ENCODE results near the gene UGT1A5.

The UGT1A5 gene

DNA sequence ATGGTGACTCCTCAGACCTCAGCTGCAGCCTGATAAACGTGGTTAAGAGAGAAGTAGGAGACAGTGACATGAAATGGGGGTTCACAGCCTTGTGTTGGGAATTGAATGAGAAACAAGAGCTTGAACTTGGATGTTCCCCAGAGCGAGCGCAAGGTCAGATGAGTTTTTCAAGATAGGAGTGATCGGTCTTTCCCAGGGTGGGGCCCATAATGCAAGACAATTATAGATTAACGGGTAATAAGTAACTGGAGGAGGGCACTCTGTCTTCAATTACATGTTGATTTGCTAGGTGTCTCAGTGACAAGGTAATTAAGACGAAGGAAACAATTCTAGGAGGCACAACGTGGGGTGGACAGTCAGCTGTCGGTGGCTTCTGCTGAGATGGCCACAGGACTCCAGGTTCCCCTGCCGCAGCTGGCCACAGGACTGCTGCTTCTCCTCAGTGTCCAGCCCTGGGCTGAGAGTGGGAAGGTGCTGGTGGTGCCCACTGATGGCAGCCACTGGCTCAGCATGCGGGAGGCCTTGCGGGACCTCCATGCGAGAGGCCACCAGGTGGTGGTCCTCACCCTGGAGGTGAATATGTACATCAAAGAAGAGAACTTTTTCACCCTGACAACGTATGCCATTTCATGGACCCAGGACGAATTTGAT, at the start of gene UGT1A5:
Gene UGT1A5, plus strand, starts transcription at position 297 of the 651 bp plus-strand sequence. Its CDS starts 85 bp downstream, at position 382.
- DNase-seq (ENCODE audit: extremely low read depth in 1 of 2, low read depth in 1 of 2), result no peak

DNA sequence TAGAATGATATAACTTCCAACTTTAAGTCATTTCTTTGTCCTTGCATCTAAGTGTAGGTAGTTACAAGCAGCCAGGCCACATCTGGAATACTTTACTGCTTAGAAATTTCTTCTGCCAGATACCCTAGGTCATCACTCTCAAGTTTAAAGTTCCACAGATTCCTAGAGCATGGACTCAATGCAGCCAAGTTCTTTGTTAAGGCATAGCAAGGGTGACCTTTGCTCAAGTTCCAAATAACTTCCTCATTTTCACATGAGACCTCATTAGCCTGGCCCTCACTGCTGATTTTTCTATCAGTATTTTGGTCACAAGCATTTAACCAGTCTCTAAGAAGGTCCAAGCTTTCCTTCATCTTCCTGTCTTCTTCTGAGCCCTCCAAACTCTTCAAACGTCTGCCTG, 48.8 kb upstream of the UGT1A5 start:
- no peak for DNase-seq (ENCODE audit: extremely low read depth in 1 of 2, low read depth in 1 of 2)

DNA sequence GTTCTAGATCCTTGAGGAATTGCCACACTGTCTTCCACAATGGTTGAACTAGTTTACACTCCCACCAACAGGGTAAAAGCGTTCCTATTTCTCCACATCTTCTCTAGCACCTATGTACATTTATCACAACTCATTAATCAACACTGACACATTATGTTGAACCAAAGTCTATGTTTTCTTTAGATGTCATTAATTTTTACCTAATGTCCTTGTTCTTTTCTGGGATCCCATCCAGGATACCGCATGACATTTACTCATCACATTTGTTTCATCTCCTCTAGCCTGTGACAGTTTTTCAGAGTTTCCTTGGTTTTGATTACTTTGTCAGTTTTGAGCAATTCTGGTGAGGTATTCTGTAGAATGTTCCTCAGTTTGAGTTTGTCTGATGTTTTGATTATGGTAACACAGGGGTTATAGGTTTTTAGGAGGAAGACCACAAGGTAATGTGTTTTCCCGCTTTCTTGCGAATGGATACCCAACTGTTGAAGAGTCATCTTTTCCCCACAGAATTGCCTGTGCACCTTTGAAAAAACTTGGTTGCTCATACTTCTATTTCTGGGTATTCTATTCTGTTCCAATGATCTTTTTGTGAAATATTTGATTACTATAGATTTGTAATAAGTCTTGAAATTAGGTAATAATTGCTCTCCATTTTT, 44.0 kb upstream of the UGT1A5 start:
- no peak for DNase-seq (ENCODE audit: extremely low read depth in 1 of 2, low read depth in 1 of 2)

DNA sequence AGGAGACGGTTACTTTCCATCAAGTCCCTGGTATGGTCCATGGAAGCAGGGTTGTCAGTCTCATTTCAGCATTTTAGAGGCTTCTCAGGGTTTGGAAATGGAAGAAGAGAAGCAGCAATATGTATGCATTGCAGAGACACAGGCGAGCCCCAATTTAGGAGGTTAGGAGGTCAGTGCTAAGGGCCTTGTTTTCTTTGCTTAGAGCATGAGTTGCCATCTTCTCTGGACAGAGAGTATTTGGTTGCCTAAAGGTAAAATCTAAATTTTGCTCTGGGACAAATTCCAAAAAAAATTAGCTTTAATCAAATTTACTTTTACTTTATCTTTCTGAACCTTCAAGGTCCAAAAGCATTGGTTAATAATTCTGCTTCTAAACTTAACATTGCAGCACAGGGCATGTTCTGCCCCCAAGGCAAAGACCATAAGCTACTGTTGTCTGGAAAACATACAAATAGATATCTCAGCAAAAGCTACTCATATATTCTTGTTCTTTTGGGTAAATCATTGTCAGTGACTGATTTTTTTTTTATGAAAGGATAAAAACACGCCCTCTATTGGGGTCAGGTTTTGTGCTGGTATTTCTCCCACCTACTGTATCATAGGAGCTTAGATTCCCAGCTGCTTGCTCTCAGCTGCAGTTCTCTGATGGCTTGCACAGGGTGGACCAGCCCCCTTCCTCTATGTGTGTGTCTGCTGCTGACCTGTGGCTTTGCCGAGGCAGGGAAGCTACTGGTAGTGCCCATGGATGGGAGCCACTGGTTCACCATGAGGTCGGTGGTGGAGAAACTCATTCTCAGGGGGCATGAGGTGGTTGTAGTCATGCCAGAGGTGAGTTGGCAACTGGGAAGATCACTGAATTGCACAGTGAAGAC, 41.2 kb upstream of the UGT1A5 start, which contains the start of gene UGT1A9:
Gene UGT1A9, plus strand, starts transcription at position 609 of the 872 bp plus-strand sequence. Its CDS starts 37 bp downstream, at position 646.
- DNase-seq (ENCODE audit: extremely low read depth in 1 of 2, low read depth in 1 of 2), result no peak

DNA sequence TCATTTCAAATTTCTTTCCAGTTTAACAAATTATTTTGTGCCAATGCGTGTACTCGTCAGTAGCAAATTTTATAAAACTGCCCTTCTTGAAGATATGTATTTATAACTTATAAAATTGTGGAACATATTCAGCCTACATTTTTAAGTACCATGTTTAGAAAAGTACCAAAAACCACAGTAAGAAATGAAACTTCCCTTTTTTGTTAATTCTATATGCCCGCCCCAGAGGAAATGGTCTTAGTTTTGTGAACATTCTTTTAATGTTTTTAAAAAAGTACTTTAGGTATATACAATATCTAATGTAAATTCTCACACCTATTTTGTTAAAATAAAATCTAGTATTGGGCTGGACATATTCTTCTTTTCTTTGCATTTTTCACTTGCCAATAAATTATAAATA, 39.8 kb upstream of the UGT1A5 start:
- no peak for DNase-seq (ENCODE audit: extremely low read depth in 1 of 2, low read depth in 1 of 2)

DNA sequence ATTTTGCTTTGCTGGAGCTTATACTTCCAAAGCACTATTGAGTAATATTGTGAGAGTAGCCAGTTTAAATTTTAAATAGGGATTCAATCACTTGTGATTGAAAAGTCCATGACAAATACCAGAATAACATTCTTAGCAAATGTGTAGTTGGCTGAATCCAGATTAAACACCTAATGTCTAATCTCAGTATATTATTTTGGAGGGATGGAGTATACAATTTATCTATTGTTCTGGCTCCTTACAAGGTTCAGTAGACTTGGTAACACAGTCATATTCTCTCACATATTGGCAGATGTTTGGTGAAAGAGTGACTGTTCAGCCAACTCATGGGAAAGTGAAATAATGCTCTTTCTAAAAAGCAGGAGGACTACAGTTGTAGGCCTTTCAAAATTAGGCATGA, 38.8 kb upstream of the UGT1A5 start:
- DNase-seq (ENCODE audit: extremely low read depth in 1 of 2, low read depth in 1 of 2), result no peak

DNA sequence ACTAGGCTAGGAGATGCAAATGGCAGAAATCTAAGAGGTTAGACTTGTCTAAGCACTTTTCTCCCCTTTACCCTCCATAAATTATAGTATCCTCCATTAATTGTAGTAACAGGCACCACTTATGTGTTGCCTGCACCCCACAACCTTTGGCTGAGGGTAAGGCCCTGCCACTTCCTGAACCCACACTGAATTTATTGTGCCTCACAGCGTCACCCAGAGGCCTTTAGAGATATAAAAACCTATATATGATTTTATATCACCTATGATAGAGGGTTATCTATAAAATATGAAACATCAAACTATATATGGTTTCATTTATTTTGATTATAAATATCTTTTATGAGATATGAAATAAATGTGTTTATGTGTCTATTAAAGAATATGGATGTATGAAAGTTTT, 38.4 kb upstream of the UGT1A5 start:
- DNase-seq (ENCODE audit: extremely low read depth in 1 of 2, low read depth in 1 of 2), result no peak

DNA sequence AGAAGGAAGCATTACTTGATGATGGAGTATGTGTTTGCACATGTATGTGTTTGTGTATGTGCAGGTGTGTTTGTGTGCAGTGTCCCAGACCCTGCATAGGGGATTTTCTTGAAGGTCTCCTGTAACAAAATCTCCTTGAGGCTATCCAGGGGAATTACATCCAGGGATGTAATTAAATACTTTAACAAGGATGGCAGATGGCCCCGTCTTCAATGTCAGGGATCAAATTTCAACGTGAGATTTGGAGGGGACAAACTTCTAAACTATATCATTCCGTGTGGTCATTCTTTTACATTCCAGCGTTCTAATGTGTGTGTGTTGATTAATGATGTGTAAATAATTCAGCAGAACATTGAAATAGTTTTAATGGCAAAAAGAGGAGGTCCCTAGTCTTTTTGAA, 37.7 kb upstream of the UGT1A5 start:
- DNase-seq (ENCODE audit: extremely low read depth in 1 of 2, low read depth in 1 of 2), result no peak

DNA sequence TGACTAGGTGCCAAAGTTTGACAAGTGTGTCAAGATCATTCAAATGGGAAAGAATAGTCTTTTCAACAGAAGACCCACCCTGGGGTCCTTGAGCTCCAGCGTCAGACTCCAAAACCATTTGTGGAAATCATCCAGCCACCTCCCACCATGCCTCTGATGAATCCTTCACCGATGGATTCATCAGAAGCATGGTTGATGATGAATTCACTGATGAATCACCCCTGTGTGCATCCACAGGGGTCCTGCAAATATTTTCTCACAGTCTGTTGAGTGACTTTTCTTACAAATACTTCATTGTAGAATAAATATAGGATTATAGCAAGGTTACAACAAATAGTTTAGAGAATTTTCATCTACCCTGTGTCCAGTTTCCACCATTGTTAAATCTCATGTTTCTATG, 36.7 kb upstream of the UGT1A5 start:
- DNase-seq (ENCODE audit: extremely low read depth in 1 of 2, low read depth in 1 of 2), result no peak

DNA sequence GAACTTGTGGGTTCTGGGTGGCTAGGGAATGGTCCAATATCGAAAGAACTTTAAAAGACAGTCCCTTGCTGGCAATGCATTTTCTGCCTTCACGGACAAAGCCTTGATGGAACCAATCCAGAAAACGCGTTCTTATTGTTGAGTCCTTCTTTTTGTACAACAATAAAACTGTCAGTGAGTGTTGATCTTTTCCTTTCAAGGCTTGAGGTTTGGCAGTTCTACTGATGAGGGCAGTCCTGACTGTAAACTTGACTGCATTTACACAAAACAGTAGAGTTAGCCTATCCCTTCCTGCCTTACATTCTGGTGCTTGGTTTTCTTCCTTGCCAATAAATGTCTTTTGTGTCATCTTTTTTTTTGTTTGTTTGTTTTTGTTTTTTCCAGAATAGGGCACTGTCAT, 33.5 kb upstream of the UGT1A5 start:
- DNase-seq (ENCODE audit: extremely low read depth in 1 of 2, low read depth in 1 of 2), result no peak

DNA sequence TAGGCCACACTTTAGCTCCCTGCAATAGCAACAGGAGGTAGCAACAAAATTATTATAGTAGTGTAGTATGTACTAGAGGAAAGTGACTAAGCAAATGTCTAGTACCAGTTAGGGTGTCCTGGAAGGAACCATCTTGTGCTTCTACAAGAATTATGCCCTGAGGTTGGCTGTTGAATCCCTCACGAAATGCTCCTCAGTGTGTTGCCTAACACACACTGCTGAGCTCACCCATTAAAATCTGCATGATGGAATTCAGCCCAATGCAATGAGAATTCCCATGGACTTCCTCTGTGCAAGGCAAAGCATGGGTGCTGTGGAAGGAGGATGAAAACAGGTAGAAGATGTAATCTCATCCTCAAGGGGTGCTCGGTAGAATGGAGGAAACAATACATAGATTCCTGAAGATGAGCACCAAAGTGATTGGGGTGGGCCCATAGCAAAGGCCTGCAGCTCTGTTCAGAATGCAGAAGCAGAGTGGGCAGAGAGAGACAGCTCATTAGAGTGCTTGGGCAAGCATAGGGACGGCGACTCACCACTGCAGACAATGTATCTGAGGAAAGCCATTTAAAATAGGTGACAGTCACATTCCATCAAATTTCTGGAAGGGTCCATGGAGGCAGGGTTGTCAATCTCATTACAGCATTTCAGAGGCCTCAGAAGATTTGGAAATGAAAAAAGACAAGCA, 32.2 kb upstream of the UGT1A5 start:
- DNase-seq (ENCODE audit: extremely low read depth in 1 of 2, low read depth in 1 of 2), result no peak

DNA sequence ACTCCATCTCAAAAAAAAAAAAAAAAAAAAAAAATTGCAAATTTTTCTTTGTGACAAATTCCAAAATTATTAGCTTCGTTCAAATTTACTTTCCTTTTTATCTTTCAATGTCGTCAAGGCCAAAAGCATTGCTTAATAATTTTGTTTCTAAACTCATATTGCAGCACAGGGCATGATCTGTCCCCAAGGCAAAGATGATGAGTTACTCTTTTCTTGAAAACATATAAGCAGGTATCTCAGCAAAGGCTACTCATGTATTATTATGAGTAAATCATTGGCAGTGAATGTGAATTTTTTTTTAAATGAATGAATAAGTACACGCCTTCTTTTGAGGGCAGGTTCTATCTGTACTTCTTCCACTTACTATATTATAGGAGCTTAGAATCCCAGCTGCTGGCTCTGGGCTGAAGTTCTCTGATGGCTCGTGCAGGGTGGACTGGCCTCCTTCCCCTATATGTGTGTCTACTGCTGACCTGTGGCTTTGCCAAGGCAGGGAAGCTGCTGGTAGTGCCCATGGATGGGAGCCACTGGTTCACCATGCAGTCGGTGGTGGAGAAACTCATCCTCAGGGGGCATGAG, 31.1 kb upstream of the UGT1A5 start, which contains the start of gene UGT1A7:
Gene UGT1A7, plus strand, starts transcription at position 381 of the 579 bp plus-strand sequence. Its CDS starts 37 bp downstream, at position 418.
- no peak for DNase-seq (ENCODE audit: extremely low read depth in 1 of 2, low read depth in 1 of 2)

DNA sequence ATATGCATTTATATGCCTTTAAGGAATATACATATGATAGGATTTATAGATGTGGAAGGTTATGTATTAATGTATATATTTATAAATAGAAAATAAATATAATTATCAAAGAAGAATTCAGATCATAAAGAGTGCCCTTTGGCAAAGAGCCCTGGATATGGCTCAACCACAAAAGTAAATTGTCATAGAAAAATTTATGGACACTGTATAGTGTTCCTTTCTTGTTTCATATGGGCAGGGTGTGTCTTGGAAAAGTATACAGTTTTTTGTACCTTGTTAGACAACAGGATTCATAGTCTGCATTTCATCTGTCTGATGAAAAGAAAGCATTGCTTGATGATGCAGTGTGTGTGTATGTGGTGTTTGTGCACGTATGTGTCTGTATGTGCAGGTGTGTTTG, 28.1 kb upstream of the UGT1A5 start:
- no peak for DNase-seq (ENCODE audit: extremely low read depth in 1 of 2, low read depth in 1 of 2)

DNA sequence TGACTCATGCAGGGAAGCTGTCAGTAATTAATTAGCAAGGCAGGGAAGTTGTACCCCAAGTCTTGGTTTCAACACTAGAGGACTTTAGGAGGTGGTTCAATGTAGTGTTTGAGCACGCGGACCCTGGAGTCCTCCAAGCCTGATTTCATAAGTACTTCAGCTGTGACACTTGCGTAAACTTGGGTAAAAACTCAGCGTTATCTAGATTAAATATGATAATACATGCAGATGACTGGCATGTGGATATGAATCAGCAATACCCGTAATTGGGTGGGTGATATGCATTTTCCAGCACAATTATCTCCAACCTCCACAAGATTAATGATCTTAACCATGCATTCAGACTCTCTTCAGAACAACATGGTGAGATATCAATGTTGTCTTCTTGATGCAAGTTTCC, 25.8 kb upstream of the UGT1A5 start:
- DNase-seq (ENCODE audit: extremely low read depth in 1 of 2, low read depth in 1 of 2), result no peak

DNA sequence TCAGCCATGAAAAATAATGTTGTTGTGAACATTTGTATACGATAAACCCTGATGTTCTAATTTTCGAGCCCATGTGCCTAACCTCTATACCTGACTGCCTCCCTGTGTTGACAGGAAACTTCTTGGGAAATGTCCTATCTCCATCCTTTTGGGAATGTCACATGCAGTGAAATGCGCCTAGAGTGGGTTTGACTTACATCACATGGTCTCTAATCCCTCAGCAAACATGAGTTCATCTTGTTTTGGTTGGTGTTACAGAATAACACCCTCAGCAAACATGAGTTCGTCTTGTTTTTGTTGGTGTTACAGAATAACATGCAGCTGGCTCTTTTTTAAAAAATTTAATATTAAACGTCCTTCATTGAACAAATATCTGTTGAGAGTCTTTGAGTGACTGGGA, 24.4 kb upstream of the UGT1A5 start:
- no peak for DNase-seq (ENCODE audit: extremely low read depth in 1 of 2, low read depth in 1 of 2)

DNA sequence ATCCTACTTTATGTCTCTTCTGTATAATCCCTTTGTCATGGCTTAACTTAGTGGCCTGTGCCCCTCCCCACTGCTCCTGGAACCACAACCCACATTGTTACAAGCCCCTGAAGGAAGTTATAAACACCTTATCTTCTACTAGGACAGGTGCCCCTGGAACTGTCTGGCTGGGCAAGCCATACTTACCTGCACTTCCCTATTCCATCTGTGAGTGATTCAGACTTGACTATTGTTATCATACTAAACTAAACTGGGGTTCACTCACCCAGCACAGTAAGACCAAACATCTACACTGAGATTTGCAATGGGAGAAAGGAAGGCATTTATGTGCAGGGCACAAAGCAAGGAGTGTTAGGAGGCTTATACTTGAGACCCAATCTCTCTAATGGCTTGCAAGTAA, 23.7 kb upstream of the UGT1A5 start:
- no peak for DNase-seq (ENCODE audit: extremely low read depth in 1 of 2, low read depth in 1 of 2)

DNA sequence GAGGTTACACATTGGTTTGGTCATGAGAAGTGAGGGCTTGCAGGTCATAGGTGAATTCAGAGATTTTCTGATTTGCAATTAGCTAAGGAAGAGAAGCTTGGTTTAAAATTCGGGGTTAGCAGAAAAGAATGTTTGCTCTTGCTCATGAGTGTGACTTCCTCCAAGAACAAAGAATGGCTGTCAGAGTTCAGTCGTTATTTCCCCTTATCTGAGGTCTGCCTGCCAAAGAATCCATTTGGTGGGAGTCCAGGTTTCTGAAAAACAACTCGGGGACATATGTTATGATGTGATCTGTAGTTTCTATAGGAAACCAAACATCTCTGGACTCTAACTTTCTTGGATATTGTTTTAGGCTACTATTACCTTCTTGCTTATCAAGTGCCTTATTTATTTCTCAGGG, 23.2 kb upstream of the UGT1A5 start:
- no peak for DNase-seq (ENCODE audit: extremely low read depth in 1 of 2, low read depth in 1 of 2)

DNA sequence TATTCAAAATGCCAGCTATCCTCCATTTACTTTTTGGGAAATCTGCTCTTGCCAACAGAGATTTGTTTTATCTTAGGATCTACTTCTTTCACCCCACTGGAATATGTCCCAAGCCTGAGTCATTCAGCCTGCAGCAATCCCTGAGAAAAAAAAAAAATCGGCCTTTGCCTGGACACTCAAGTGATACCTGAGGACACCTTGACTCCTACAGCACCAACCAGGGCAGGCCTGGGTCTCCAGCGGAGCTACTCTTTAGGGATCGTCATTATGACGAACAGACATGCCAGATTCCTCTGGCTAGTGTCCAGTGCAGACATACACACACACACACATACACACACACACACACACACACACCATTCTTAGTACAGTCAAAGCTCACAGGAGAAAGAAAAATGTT, 22.3 kb upstream of the UGT1A5 start:
- DNase-seq (ENCODE audit: extremely low read depth in 1 of 2, low read depth in 1 of 2), result no peak

DNA sequence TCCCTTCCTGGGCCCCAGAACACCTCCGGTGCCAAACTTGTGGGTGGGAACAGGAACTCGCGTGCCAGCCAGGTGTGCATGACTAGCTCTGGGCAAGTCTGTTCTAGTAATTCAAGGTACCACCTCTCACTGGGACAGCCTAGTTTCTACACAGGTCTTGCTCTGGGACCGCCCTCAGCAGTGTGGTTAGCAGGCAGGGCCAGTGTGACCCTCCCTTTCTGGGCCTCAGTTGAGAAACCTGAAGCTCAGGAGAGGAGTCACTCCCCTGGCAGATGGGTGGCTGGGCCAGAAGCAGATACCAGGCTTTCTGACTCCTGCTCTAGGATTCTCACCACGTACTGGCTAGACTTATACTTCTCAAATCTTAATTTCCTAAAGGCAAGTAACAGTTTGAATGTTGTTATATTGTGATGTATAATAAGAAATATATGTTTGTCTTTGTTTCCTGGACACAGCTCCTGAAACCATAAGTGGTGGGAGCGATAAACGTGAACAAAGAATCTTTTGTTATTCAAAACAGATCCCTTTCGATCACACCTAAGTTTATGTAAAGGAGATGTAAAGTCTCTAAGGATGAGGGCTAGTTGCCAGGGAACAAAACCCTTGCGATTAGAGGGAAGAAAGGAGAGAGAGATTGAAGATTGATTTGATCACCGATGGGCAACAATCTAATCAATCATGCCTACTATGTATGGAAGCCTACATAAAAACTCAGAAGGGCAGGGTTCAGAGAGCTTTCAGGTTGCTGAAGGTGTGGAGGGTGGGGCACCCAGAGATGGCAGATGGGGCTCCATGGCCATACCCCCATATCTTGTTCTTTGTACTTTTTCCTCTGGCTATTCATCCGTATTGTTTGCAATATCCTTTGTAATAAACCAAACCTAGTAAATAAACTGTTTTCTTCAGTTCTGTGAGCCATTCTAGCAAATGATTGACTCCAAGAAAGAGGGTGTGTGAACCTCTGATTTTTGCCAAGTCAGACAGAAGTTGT, 21.0 kb upstream of the UGT1A5 start:
- DNase-seq (ENCODE audit: extremely low read depth in 1 of 2, low read depth in 1 of 2), result no peak

DNA sequence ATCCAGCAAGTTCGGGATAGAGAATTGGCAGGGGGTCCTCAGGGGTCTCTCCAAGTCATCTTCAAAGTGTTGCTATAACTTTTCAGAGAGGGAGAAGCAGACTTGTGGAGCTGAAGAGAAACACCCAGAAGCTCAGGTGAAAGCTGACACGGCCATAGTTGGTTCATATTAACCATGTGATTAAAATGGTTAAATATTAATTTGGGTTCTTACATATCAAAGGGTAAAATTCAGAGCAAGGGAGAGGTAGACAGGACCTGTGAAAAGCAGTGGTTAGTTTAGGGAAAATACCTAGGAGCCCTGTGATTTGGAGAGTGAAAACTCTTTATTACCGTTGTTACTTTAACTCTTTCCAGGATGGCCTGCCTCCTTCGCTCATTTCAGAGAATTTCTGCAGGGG, 20.1 kb upstream of the UGT1A5 start, which contains the start of gene UGT1A6:
Gene UGT1A6, plus strand, starts transcription at position 243 of the 400 bp plus-strand sequence. Its CDS starts 115 bp downstream, at position 358.
- DNase-seq (ENCODE audit: extremely low read depth in 1 of 2, low read depth in 1 of 2), result no peak
